GM13977 (cell line): ENCODE measurements around the gene SLC1A7.

Experiments
- DNase-seq: peaks from one replicate; pipeline ENCODE4 v3.0.0; 2012; ENCODE audit warnings: low spot score
- in situ Hi-C: fragments of 300-500 bp; cut with MboI; formaldehyde crosslinking; loops from one replicate; pipeline ENCODE4 v1.12.0; 2022; ENCODE audit warnings: low sequenced_read_pairs, low pct_unique_long_range_greater_than_20kb, mixed read lengths, inconsistent platforms; ENCODE audit not compliant: unreplicated experiment
- TF ChIP-seq, protein P1 (sequence below): IDR thresholded peaks from 2 replicates; pipeline ENCODE4 v1.5.1; 2012; ENCODE audit warnings: mild to moderate bottlenecking, control low read depth; ENCODE audit not compliant: insufficient read depth; ENCODE audit errors: extremely low read depth, missing control alignments

SLC1A7 gene

DNA sequence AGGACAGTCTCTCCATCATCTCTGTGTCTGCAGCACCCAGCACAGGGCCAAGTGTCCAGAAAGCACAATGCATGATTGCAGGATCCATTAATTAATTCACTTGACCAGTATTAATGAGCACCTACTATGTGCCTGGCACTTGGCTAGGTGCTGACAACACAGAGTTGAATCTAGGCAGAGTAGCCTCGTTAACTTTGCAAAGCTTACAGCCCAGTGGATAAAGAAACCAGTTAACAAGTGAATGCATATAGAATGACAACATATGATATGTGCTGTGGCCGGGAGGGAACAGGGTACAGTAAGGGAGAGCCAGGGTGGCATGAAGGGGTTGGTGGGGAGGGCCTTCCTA, 10.9 kb downstream of the SLC1A7 start:
- DNase-seq, result no peak
- in situ Hi-C loops, result no loop called here
- TF ChIP-seq, protein P1, sequence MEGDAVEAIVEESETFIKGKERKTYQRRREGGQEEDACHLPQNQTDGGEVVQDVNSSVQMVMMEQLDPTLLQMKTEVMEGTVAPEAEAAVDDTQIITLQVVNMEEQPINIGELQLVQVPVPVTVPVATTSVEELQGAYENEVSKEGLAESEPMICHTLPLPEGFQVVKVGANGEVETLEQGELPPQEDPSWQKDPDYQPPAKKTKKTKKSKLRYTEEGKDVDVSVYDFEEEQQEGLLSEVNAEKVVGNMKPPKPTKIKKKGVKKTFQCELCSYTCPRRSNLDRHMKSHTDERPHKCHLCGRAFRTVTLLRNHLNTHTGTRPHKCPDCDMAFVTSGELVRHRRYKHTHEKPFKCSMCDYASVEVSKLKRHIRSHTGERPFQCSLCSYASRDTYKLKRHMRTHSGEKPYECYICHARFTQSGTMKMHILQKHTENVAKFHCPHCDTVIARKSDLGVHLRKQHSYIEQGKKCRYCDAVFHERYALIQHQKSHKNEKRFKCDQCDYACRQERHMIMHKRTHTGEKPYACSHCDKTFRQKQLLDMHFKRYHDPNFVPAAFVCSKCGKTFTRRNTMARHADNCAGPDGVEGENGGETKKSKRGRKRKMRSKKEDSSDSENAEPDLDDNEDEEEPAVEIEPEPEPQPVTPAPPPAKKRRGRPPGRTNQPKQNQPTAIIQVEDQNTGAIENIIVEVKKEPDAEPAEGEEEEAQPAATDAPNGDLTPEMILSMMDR, result no peak

DNA sequence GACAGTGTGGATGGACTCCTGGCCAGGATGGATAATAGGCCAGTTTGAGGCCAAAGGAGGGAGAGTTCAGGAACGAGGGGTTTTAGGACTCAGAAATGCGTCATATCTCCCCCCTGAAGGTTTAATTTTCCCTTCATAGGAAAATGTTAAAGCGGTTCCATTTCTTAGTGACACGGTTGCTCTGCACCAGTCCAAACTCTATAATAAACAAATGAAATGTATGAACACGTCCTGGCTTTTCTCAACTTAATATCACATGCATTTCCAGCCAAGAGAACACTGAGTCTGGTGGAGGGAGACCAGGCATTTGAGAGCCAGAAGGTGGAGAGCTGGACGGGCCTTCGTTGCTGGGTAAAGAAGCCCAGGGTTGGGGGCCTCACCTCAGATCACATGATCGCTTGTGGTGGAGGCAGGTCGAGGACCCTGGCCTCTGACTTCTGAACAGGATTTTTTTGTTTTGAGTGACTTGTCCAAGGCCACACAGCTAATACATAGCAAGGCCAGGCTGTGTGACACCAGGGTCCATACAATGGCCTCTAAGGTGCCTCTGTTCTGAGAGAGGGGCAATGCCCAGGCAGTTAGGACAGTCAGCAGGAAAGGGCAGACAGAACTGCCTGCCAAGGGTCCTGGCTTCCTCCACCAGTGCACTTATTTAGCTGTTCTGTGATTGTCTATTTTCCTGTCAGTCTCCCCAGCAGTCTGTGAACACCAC, 11.4 kb downstream of the SLC1A7 start:
- no peak for DNase-seq
- TF ChIP-seq, protein P1, result no peak
- in situ Hi-C loops, result no loop called here

DNA sequence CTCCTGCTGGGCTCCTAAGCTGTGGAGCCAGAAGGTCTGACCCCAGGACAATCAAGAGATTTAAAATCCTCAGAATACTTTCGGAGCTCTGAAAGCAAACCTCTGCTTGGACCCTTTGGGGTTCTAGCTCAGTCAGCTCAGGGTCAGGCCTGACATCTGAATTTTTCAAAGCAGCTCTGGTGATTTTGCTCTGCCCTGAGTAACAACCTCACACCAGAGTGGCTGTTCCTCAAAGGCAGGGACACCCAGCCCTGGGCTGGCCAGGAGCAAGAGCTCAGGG, 11.9 kb downstream of the SLC1A7 start:
- TF ChIP-seq, protein P1, result no peak
- in situ Hi-C loops, result no loop called here
- no peak for DNase-seq

DNA sequence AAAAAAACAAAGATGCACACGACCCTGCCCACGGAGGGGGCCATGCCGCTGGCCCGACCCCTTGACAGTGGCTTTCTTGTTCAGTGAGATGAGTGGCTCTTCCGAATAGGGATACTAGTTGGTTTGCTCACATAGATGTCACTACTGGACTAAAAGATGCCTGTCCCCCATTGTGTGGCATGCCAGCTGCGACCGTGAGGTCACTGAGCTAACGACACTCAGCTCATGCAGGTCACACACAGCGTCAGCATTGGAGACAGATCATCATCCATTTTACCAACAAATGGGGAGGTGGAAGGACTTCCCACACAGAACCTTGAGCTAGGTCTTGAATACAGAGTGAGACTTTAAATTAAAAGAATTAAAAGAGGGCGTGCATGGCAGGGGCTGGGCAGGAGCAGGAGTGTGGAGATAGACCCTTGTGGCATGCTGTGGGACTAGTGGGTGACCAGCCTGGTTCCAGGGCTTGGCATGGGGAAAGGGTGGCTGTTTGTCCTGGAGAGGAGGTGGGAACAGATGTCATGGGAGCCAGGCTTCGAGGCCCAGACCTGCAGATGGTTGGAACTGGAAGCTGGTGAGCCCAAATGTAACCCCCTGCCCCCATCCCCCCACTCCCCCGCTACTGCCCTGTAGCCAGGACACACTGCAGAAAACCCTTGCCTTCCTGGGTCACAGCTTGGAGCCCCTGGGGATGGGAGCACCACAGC, 12.4 kb downstream of the SLC1A7 start:
- no peak for DNase-seq
- in situ Hi-C loops, result no loop called here

DNA sequence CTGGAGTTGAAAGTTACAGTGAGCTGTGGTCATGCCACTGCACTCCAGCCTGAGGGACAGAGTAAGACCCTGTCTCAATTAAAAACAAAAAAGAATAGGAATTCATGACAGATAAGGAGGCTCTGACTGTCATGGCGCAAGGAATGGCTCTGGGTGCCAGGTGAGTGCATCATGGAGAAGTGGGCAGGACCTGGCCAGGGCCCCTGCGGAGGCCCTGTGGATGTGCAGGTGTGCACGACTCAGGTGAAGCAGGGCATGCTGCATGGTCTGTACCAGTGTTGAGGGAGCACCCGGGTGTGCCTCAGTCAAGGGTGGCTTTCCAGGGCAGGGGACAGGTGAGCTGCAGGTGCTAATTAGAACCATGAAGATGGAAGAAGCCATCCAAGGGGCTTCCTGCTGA, 14.0 kb downstream of the SLC1A7 start:
- in situ Hi-C loops, result no loop called here
- DNase-seq, result no peak
- TF ChIP-seq, protein P1, result no peak

More for the DNA sequence above, 12.4 kb downstream of the SLC1A7 start:
- TF ChIP-seq, protein P1, result no peak

DNA sequence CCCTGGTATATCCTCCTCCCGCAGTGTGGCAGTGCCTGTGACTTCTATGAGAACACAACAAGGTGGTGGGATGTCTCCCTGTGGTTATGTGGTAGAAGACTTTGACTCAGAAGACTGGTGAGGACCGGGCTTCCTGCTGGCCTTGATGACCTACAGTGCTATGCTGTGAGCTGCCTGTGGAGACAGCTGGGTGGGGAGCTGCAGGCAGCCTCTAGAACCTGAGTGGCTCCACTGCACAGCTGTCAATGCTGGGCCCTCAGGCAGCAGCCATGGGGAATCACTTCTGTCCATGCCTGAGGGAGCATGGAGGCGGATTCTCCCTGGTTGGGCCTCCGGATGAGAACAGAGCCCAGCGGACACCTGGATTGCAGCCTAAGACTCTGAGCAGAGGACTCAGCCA, 14.9 kb downstream of the SLC1A7 start:
- no peak for DNase-seq
- TF ChIP-seq, protein P1, result no peak
- in situ Hi-C loops, result no loop called here
